ENCODE measurements around the gene UNC119B.
A peak's percentile ranks its signal among the peaks of the same experiment; 100 is the strongest.

The UNC119B gene

DNA sequence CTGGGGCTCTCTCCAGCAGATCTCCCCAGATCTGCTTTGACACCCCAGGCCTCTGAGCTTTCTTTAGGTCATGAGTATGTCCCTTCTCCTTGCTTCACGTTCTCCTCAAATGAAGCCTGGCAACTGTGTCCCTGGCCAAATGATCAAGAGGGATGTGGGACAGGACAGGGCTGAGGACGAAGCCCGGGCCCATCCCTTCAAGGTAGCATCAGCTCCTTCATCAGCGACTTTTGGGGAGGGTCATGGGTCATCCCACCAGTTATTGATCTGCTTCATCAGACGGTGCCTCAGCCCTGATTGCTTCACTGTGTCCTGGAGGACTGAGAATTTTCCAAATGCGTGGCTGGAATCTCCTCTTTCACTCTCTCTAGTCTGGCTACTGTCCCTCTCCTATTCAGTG is 47.7 kb downstream of the UNC119B start:
- intact Hi-C loops (cut with DNase I; ENCODE audit: low total_unique reads), result loop anchor here (5.0 kb wide), 1 partner anchor 1329 kb away; no protein-coding TSS in a partner anchor
- Histone ChIP-seq H3K36me3 (peaks cover 0 to 28% (median 2%) of the 10 kb centered on the region in 3 donors), H3K9me3 (peaks cover 0 to 5% (median 0%) of the 10 kb centered on the region in 3 donors), H3K27ac (no peak overlapping the region), H3K4me3 (no peak overlapping the region), H3K27me3 (no peaks in the 10 kb centered on the region), H3K4me1 (peaks cover 0 to 19% (median 9%) of the 10 kb centered on the region in 4 donors)
- no peak for DNase-seq
- TF ChIP-seq CTCF (IDR thresholded peaks at IDR 0.05), result no peak

- intact Hi-C loops (cut with DNase I; ENCODE audit: low total_unique reads), result loop anchor here (5.0 kb wide), 1 partner anchor 1328 kb away; no protein-coding TSS in a partner anchor
- Histone ChIP-seq H3K27ac (no peak overlapping the region), H3K9me3 (peaks cover 0 to 5% (median 0%) of the 10 kb centered on the region in 3 donors), H3K27me3 (no peaks in the 10 kb centered on the region), H3K4me1 (peaks cover 0 to 19% (median 9%) of the 10 kb centered on the region in 4 donors), H3K4me3 (no peak overlapping the region), H3K36me3 (peaks cover 3 to 33% (median 12%) of the 10 kb centered on the region in 3 donors)
- TF ChIP-seq CTCF (IDR thresholded peaks at IDR 0.05), result no peak
- no peak for DNase-seq
Measured at GRCh38 chr12:120758798-120759590, 48.7 kb downstream of the UNC119B start.

DNA sequence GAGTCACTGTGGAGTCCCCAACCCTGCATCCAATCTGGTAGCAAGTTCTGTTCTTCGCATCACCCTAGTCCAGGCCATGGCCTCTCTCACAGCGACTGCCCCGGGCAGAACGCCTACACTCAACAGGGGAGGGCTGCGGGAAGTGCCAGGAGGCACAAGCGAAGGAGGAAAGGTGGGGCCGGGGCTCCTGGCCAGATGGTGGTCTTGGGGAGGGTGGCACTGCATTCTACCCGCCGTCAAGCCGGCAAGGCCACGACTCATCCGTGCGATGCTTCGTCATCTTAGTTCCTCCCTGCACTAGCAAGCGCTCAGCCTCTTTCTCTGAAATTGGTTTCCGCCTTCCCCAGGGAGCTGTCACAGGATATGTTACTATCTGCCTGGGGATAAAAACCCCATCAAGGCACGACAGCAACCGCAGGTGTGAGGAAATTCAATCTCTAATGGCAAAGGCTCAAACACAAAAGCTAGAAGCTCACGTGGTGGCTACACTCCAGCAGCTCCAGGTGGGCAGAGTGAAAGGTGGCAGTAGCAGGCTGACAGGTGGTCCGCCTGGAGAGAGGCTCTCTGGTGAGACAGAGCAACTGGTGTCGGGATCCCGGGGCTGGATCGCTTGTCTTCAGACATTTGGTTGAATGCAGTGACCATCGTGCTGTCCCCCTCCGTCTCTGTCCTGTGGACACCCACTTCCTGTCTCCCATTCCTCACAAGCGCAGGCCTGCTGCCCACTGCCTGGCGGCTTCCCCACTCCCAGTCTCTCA is 49.5 kb downstream of the UNC119B start:
- Histone ChIP-seq H3K36me3 (peaks cover 10 to 39% (median 19%) of the 10 kb centered on the region in 3 donors), H3K27me3 (no peaks in the 10 kb centered on the region), H3K4me3 (no peak overlapping the region), H3K4me1 (peaks cover 0 to 19% (median 9%) of the 10 kb centered on the region in 4 donors), H3K9me3 (peaks cover 0 to under 1% (median 0%) of the 10 kb centered on the region in 3 donors), H3K27ac (no peak overlapping the region)
- no peak for DNase-seq
- intact Hi-C loops (cut with DNase I; ENCODE audit: low total_unique reads), result loop anchor here (5.0 kb wide), 1 partner anchor 1328 kb away; no protein-coding TSS in a partner anchor
- no peak for TF ChIP-seq CTCF (IDR thresholded peaks at IDR 0.05)

DNA sequence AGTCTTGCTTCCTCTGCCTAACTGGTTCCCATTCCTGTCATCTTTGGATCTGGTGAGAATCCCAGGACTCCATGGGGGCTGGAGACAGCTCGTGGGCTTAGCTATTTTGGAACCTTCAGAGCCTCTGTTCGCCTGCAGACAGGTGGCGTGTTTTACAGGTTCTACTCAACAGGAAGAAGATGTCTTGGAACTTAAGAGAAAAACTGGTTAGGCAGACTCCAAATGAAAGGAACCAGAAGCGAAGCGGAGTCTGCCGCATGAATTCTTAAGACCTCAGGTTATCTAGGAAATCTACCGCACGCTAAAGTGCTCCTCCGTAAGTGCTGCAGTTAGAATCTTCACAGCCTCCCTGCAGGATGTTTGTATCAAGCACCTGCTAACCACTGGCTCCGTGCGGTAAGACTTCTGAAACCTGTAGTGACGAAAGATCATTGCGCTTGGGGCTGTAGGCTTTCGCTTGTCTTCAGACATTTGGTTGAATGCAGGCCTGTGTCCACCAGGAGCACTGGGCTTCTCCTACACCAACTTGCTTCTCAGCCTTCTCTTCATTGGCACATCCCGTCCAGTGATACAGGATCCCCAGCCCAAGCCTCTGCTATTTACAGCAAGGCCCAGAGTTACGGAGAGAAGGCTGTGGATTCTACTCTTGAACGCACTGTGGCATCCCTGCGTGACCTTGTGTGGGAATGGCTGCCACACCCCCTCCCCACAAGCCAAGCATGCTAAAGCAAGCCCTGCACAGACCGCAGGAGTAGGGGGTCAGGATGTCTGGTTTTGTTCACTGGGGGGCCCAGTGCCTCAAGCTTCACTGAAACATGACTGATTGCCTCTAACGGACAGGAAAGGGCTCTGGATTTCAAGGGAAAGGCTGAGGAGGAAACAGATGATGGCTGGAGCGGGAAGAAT is 50.3 kb downstream of the UNC119B start:
- peak overlapping the region; percentile 46 to 49 for H3K27ac ChIP-seq
- TF ChIP-seq CTCF (IDR thresholded peaks at IDR 0.05), result no peak
- H3K4me1 ChIP-seq, result peaks cover 0 to 19% (median 9%) of the 10 kb centered on the region in 4 donors
- H3K4me3 ChIP-seq, result no peak overlapping the region
- intact Hi-C loops (cut with DNase I; ENCODE audit: low total_unique reads), result no loop called here
- DNase-seq, result no peak
- H3K9me3 ChIP-seq, result no peaks in the 10 kb centered on the region
- peaks cover 16 to 48% (median 27%) of the 10 kb centered on the region in 3 donors for H3K36me3 ChIP-seq
- H3K27me3 ChIP-seq, result no peaks in the 10 kb centered on the region

- Histone ChIP-seq H3K36me3 (peaks cover 25 to 57% (median 36%) of the 10 kb centered on the region in 3 donors), H3K27me3 (no peaks in the 10 kb centered on the region), H3K9me3 (no peaks in the 10 kb centered on the region), H3K4me3 (peak overlapping the region in 1 of 2 donors; percentile 6), H3K4me1 (peaks cover 0 to 19% (median 9%) of the 10 kb centered on the region in 4 donors), H3K27ac (peak overlapping the region; percentile 46 to 49)
- no peak for TF ChIP-seq CTCF (IDR thresholded peaks at IDR 0.05)
- intact Hi-C loops (cut with DNase I; ENCODE audit: low total_unique reads), result no loop called here
- no peak for DNase-seq
Measured at GRCh38 chr12:120761519-120761934, 51.3 kb downstream of the UNC119B start.
